Suprapubic skin (tissue), 3 donors: ENCODE data around the gene ZRANB1.

Experiments
- POLR2A ChIP-seq, 2 donors: fragments of 450-650 bp; IDR thresholded peaks; one replicate each; pipeline ENCODE4 v1.6.1; 2017; ENCODE audit warnings: antibody characterized with exemption in 2 of 2, mild to moderate bottlenecking in 2 of 2, moderate library complexity in 2 of 2
- TF ChIP-seq, protein P1 (sequence below), 2 donors: fragments of 200-600 bp in 1 of 2; fragments of 450-650 bp in 1 of 2; sonication (generic) in 1 of 2; IDR thresholded peaks; one replicate each; pipeline ENCODE4 v1.5.1; 2016 to 2019; ENCODE audit warnings: antibody characterized with exemption in 2 of 2, mild to moderate bottlenecking in 1 of 2, moderate library complexity in 1 of 2

GRCh38 chr10:124941823-124942222 is at the start of gene ZRANB1:
- TF ChIP-seq POLR2A (IDR thresholded peaks at IDR 0.05): no peak
- TF ChIP-seq, protein P1, sequence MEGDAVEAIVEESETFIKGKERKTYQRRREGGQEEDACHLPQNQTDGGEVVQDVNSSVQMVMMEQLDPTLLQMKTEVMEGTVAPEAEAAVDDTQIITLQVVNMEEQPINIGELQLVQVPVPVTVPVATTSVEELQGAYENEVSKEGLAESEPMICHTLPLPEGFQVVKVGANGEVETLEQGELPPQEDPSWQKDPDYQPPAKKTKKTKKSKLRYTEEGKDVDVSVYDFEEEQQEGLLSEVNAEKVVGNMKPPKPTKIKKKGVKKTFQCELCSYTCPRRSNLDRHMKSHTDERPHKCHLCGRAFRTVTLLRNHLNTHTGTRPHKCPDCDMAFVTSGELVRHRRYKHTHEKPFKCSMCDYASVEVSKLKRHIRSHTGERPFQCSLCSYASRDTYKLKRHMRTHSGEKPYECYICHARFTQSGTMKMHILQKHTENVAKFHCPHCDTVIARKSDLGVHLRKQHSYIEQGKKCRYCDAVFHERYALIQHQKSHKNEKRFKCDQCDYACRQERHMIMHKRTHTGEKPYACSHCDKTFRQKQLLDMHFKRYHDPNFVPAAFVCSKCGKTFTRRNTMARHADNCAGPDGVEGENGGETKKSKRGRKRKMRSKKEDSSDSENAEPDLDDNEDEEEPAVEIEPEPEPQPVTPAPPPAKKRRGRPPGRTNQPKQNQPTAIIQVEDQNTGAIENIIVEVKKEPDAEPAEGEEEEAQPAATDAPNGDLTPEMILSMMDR (IDR thresholded peaks at IDR 0.05): no peak
